Thoracic aorta (tissue), 2 donors: ENCODE results near the gene LYRM2. TPM values are rescaled to one million over a fixed set of nuclear protein-coding genes. Genes with fewer than 3 reads are reported as not detected.
A peak's percentile ranks its signal among the peaks of the same experiment; 100 is the strongest.

Experiments
- ATAC-seq: fragments of 150-250 bp; one replicate; pipeline ENCODE4 v1.8.0; 2017; ENCODE audit warnings: low read depth; ENCODE audit not compliant: insufficient number of reproducible peaks, low FRiP score
- DNase-seq: peaks from one replicate; pipeline ENCODE4 v3.0.0-alpha.2; 2020; ENCODE audit warnings: low spot score
- H3K27ac ChIP-seq, 2 donors: fragments of 200-600 bp; sonication (generic); 1 replicate in 1 of 2; 2 replicates in 1 of 2; pipeline ENCODE4 v1.5.1; 2016; ENCODE audit warnings: mild to moderate bottlenecking in 2 of 2, moderate library complexity in 2 of 2
- H3K27me3 ChIP-seq: fragments of 200-600 bp; sonication (generic); replicated peaks from 2 replicates; pipeline ENCODE4 v1.6.0; 2016; ENCODE audit warnings: mild to moderate bottlenecking; ENCODE audit not compliant: insufficient read depth
- H3K36me3 ChIP-seq: fragments of 200-600 bp; sonication (generic); one replicate; pipeline ENCODE4 v1.5.1; 2016
- H3K4me1 ChIP-seq, 2 donors: fragments of 200-600 bp; sonication (generic); 1 replicate in 1 of 2; 2 replicates in 1 of 2; pipeline versions ENCODE4 v1.5.1 to v1.6.0; 2016; ENCODE audit warnings: low read depth in 2 of 2, mild to moderate bottlenecking in 1 of 2; ENCODE audit not compliant: control insufficient read depth in 1 of 2
- H3K4me3 ChIP-seq: fragments of 200-600 bp; sonication (generic); 2 replicates; pipeline ENCODE4 v1.5.1; 2016; ENCODE audit warnings: mild to moderate bottlenecking
- H3K9me3 ChIP-seq: fragments of 200-600 bp; sonication (generic); 2 replicates; pipeline ENCODE4 v1.5.1; 2016
- CTCF ChIP-seq: fragments of 200-600 bp; sonication (generic); IDR thresholded peaks from one replicate; pipeline ENCODE4 v1.5.1; 2019; ENCODE audit warnings: antibody characterized with exemption
- total RNA-seq, 2 donors: library from RNA; depleted of rRNA; stranded (reverse); fragments of >200 nt; gene quantifications; one replicate each; pipeline versions ENCODE4 v1.1.0 to v1.2.3, GENCODE V29; 2016

LYRM2 gene
- total RNA-seq, 2 donors from 2014 or later: 12.9 to 18.1 TPM

- H3K9me3 ChIP-seq: no peaks in the 10 kb centered on the region
- TF ChIP-seq CTCF: no peak
- peaks cover 3% of the 10 kb centered on the region for H3K36me3 ChIP-seq
- H3K4me3 ChIP-seq: no peak overlapping the region
- no peak for ATAC-seq
- H3K4me1 ChIP-seq: no peaks in the 10 kb centered on the region
- H3K27me3 ChIP-seq: no peaks in the 10 kb centered on the region
- no peak for DNase-seq
- H3K27ac ChIP-seq: no peak overlapping the region
These were observed 32.7 kb downstream of the LYRM2 start for GRCh38 chr6:89605861-89606260.

GRCh38 chr6:89604653-89605052 is 33.9 kb downstream of the LYRM2 start:
- DNase-seq: no peak
- Histone ChIP-seq H3K27ac (no peak overlapping the region), H3K9me3 (no peaks in the 10 kb centered on the region), H3K4me1 (peaks cover 0 to 10% of the 10 kb centered on the region in 2 donors), H3K36me3 (peaks cover 3% of the 10 kb centered on the region), H3K4me3 (no peak overlapping the region), H3K27me3 (no peaks in the 10 kb centered on the region)
- no peak for TF ChIP-seq CTCF
- ATAC-seq: no peak

GRCh38 chr6:89602166-89602565 is 36.4 kb downstream of the LYRM2 start:
- peaks cover 0 to 25% of the 10 kb centered on the region in 2 donors for H3K4me1 ChIP-seq
- TF ChIP-seq CTCF: no peak
- H3K9me3 ChIP-seq: no peaks in the 10 kb centered on the region
- H3K4me3 ChIP-seq: no peak overlapping the region
- DNase-seq (no peak), ATAC-seq (no peak)
- H3K27me3 ChIP-seq: no peaks in the 10 kb centered on the region
- no peak overlapping the region for H3K27ac ChIP-seq
- H3K36me3 ChIP-seq: peaks cover 3% of the 10 kb centered on the region

- H3K4me3 ChIP-seq: peak overlapping the region; percentile 44
- no peak for ATAC-seq
These were observed 38.8 kb downstream of the LYRM2 start for GRCh38 chr6:89599727-89600126.

GRCh38 chr6:89597988-89598387 is 40.6 kb downstream of the LYRM2 start:
- no peak for DNase-seq
- peak; percentile 43 for TF ChIP-seq CTCF
- H3K27ac ChIP-seq: peak overlapping the region in 1 of 2 donors; percentile 53

More at GRCh38 chr6:89599727-89600126, 38.8 kb downstream of the LYRM2 start:
- Histone ChIP-seq H3K4me1 (peaks cover 4 to 34% of the 10 kb centered on the region in 2 donors), H3K36me3 (peaks cover 3% of the 10 kb centered on the region), H3K27ac (peak overlapping the region; percentile 58 to 78), H3K27me3 (no peaks in the 10 kb centered on the region), H3K9me3 (no peaks in the 10 kb centered on the region)
- no peak for DNase-seq
- TF ChIP-seq CTCF: no peak

More at GRCh38 chr6:89597988-89598387, 40.6 kb downstream of the LYRM2 start:
- Histone ChIP-seq H3K4me3 (no peak overlapping the region), H3K4me1 (peaks cover 4 to 34% of the 10 kb centered on the region in 2 donors), H3K9me3 (no peaks in the 10 kb centered on the region), H3K27me3 (no peaks in the 10 kb centered on the region), H3K36me3 (peaks cover 3% of the 10 kb centered on the region)
- ATAC-seq: peak; percentile 59
